ENCODE data around the gene CFAP70. TPM values are rescaled to one million over a fixed set of nuclear protein-coding genes. Genes with fewer than 3 reads are reported as not detected.

Gene CFAP70
- total RNA-seq, 1 experiment from 2014 or later = 1.2 TPM

GRCh38 chr10:73405556-73405955 is 46.9 kb upstream of the CFAP70 start:
- intact Hi-C loops (cut with micrococcal nuclease; ENCODE audit: unreplicated experiment) = no loop called here
- TF ChIP-seq, protein P1, sequence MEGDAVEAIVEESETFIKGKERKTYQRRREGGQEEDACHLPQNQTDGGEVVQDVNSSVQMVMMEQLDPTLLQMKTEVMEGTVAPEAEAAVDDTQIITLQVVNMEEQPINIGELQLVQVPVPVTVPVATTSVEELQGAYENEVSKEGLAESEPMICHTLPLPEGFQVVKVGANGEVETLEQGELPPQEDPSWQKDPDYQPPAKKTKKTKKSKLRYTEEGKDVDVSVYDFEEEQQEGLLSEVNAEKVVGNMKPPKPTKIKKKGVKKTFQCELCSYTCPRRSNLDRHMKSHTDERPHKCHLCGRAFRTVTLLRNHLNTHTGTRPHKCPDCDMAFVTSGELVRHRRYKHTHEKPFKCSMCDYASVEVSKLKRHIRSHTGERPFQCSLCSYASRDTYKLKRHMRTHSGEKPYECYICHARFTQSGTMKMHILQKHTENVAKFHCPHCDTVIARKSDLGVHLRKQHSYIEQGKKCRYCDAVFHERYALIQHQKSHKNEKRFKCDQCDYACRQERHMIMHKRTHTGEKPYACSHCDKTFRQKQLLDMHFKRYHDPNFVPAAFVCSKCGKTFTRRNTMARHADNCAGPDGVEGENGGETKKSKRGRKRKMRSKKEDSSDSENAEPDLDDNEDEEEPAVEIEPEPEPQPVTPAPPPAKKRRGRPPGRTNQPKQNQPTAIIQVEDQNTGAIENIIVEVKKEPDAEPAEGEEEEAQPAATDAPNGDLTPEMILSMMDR (IDR thresholded peaks at IDR 0.05; ENCODE audit: unreplicated experiment) = no peak
- H3K27me3 Mint-ChIP-seq (ENCODE audit: unreplicated experiment) = no peaks in the 10 kb centered on the region
- no peaks in the 10 kb centered on the region for H3K9me3 Mint-ChIP-seq (ENCODE audit: low read depth, unreplicated experiment)
- no peak overlapping the region for H3K27ac Mint-ChIP-seq (ENCODE audit: unreplicated experiment)
- peaks cover 35% of the 10 kb centered on the region for H3K36me3 Mint-ChIP-seq (ENCODE audit: insufficient read depth, unreplicated experiment)
- H3K4me1 Mint-ChIP-seq (ENCODE audit: low read depth, unreplicated experiment) = peaks cover 38% of the 10 kb centered on the region
- no peak for DNase-seq
- no peak overlapping the region for H3K4me3 Mint-ChIP-seq (ENCODE audit: low read depth, unreplicated experiment)
- CTCF ChIA-PET = no interaction called here
- BruUV-seq (replicated peaks) = no TSS peak

GRCh38 chr10:73404690-73405089 is 46.0 kb upstream of the CFAP70 start:
- intact Hi-C loops (cut with micrococcal nuclease; ENCODE audit: unreplicated experiment) = no loop called here
- peaks cover 35% of the 10 kb centered on the region for H3K4me1 Mint-ChIP-seq (ENCODE audit: low read depth, unreplicated experiment)
- H3K9me3 Mint-ChIP-seq (ENCODE audit: low read depth, unreplicated experiment) = no peaks in the 10 kb centered on the region
- TF ChIP-seq, protein P1 (IDR thresholded peaks at IDR 0.05; ENCODE audit: unreplicated experiment) = no peak
- peaks cover 30% of the 10 kb centered on the region for H3K36me3 Mint-ChIP-seq (ENCODE audit: insufficient read depth, unreplicated experiment)
- no peak for DNase-seq
- CTCF ChIA-PET = no interaction called here
- BruUV-seq (replicated peaks) = no TSS peak
- no peak overlapping the region for H3K27ac Mint-ChIP-seq (ENCODE audit: unreplicated experiment)
- no peaks in the 10 kb centered on the region for H3K27me3 Mint-ChIP-seq (ENCODE audit: unreplicated experiment)
- H3K4me3 Mint-ChIP-seq (ENCODE audit: low read depth, unreplicated experiment) = no peak overlapping the region

GRCh38 chr10:73401636-73402035 is 43.0 kb upstream of the CFAP70 start:
- H3K27me3 Mint-ChIP-seq (ENCODE audit: unreplicated experiment) = no peaks in the 10 kb centered on the region
- H3K9me3 Mint-ChIP-seq (ENCODE audit: low read depth, unreplicated experiment) = no peaks in the 10 kb centered on the region
- no peak for DNase-seq
- H3K36me3 Mint-ChIP-seq (ENCODE audit: insufficient read depth, unreplicated experiment) = peaks cover 25% of the 10 kb centered on the region
- intact Hi-C loops (cut with micrococcal nuclease; ENCODE audit: unreplicated experiment) = no loop called here
- TF ChIP-seq, protein P1 (IDR thresholded peaks at IDR 0.05; ENCODE audit: unreplicated experiment) = no peak
- H3K27ac Mint-ChIP-seq (ENCODE audit: unreplicated experiment) = no peak overlapping the region
- H3K4me1 Mint-ChIP-seq (ENCODE audit: low read depth, unreplicated experiment) = peaks cover 4% of the 10 kb centered on the region
- no peak overlapping the region for H3K4me3 Mint-ChIP-seq (ENCODE audit: low read depth, unreplicated experiment)
- CTCF ChIA-PET = interaction anchor here (0.9 kb wide), 1 partner anchor 17 kb away, joined by 3 read pairs; no protein-coding TSS in a partner anchor
- no TSS peak for BruUV-seq (replicated peaks)

DNA sequence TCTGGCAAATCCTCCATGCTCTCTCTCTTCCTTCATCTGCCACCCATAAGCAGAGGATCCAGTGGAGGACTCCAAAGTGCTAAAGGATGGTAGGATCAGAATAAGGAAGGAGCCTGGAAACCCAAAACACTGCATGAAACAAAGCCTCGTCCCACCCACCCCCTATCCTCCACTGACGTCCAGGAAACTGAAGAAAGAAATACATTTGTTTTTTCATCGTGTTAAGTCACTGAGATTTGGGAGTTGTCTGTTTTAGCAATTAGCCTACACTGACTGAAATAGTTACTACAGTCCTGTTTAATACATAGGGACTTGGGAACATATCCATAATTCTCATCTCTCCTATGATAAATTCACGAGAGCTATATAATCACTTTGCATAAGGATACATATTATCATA is 40.4 kb upstream of the CFAP70 start:
- BruUV-seq (replicated peaks) = no TSS peak
- no peak overlapping the region for H3K27ac Mint-ChIP-seq (ENCODE audit: unreplicated experiment)
- H3K36me3 Mint-ChIP-seq (ENCODE audit: insufficient read depth, unreplicated experiment) = peaks cover 32% of the 10 kb centered on the region
- TF ChIP-seq, protein P1 (IDR thresholded peaks at IDR 0.05; ENCODE audit: unreplicated experiment) = no peak
- no peak for DNase-seq
- intact Hi-C loops (cut with micrococcal nuclease; ENCODE audit: unreplicated experiment) = no loop called here
- CTCF ChIA-PET = no interaction called here
- no peaks in the 10 kb centered on the region for H3K27me3 Mint-ChIP-seq (ENCODE audit: unreplicated experiment)
- H3K4me3 Mint-ChIP-seq (ENCODE audit: low read depth, unreplicated experiment) = no peak overlapping the region
- H3K4me1 Mint-ChIP-seq (ENCODE audit: low read depth, unreplicated experiment) = no peaks in the 10 kb centered on the region
- no peaks in the 10 kb centered on the region for H3K9me3 Mint-ChIP-seq (ENCODE audit: low read depth, unreplicated experiment)

All from Calu3 (cell line).